Measurements from ENCODE around the gene LACTBL1.

DNA sequence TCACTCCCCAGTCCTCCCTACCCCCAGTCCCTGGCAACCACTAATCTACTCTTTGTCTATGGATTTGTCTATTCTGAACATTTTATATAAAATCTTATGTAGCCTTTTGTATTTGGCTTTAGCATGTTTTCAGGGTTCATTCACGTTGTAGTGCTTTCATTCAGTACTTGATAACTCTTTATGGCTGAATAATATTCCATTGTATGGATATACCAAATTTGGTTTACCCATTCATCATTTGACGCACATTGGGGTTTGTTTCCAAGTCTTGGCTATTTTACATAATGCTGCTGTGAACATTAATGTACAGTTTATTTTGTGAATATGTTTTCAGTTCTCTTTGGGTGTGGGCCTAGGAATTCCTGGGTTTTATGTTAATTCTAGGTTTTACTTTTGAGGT, 49.2 kb upstream of the LACTBL1 start:
- no peak for TF ChIP-seq POLR2AphosphoS5 (IDR thresholded peaks at IDR 0.05; ENCODE audit: borderline replicate concordance, low read depth, low read length)
- no peak for TF ChIP-seq FOXP2 (optimal IDR thresholded peaks at IDR 0.05; ENCODE audit: control extremely low read depth, extremely low read length, insufficient read depth)
- no peak for TF ChIP-seq EZH2 (IDR thresholded peaks at IDR 0.05)
